ENCODE results near the gene MYT1. TPM values are rescaled to one million over a fixed set of nuclear protein-coding genes. Genes with fewer than 3 reads are reported as not detected.

Gene MYT1
- total RNA-seq, 1 donor from 2014 or later = 0.74 TPM

DNA sequence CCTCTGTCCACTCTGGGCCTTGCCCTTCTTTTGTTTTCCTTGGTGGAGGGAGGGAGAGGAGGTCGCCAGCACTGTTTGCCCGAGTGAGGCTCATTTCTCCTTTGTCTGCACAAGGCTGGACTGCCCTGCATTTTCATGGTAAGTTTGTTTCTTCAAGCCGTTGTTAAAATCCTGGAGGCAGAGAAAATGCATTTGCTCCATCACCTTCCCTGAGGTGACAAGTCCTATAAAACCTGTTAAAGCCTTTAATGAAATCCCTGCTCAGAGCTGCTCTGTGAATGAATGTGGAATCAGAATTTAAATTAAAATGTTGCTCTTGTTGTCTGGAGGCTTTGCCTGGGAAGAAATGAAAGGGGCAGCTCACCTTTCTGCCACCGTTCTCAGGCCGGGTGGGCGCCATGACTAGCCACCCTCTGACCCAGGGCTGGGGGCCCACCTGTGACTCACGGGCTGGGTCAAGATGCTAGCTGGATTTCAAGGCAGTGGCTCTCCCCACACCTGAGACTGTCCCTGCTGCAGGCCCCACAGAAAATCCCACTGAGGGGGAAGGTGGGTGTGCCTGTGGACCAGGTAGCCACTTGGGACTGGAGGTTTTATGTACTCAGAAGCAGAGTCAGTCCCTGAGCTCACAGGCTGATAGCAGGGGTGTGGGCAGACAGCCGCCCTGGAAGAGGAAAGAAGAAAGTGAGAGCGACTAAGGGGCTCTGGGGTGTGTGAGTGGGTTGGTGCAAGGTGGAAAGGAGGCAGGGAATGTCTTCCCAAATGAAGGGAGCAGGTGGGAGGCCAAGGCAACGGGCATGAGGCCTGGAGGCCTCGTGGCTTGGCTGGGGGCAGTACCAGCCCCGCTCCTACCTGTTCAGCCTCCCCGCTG is 24.0 kb upstream of the MYT1 start:
- no peaks in the 10 kb centered on the region for H3K4me1 Mint-ChIP-seq (ENCODE audit: unreplicated experiment)
- H3K27ac Mint-ChIP-seq (ENCODE audit: unreplicated experiment) = no peak overlapping the region
- H3K36me3 Mint-ChIP-seq (ENCODE audit: low read depth, unreplicated experiment) = peaks cover 10% of the 10 kb centered on the region
- H3K4me3 Mint-ChIP-seq (ENCODE audit: unreplicated experiment) = no peak overlapping the region
- DNase-seq (ENCODE audit: low spot score) = no peak
- H3K9me3 Mint-ChIP-seq (ENCODE audit: unreplicated experiment) = no peaks in the 10 kb centered on the region
- H3K27me3 Mint-ChIP-seq (ENCODE audit: unreplicated experiment) = peaks cover 4% of the 10 kb centered on the region
- TF ChIP-seq, protein P1, sequence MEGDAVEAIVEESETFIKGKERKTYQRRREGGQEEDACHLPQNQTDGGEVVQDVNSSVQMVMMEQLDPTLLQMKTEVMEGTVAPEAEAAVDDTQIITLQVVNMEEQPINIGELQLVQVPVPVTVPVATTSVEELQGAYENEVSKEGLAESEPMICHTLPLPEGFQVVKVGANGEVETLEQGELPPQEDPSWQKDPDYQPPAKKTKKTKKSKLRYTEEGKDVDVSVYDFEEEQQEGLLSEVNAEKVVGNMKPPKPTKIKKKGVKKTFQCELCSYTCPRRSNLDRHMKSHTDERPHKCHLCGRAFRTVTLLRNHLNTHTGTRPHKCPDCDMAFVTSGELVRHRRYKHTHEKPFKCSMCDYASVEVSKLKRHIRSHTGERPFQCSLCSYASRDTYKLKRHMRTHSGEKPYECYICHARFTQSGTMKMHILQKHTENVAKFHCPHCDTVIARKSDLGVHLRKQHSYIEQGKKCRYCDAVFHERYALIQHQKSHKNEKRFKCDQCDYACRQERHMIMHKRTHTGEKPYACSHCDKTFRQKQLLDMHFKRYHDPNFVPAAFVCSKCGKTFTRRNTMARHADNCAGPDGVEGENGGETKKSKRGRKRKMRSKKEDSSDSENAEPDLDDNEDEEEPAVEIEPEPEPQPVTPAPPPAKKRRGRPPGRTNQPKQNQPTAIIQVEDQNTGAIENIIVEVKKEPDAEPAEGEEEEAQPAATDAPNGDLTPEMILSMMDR (IDR thresholded peaks at IDR 0.05; ENCODE audit: unreplicated experiment) = no peak

- Mint-ChIP-seq H3K36me3 (ENCODE audit: low read depth, unreplicated experiment) (peaks cover 10% of the 10 kb centered on the region), H3K27ac (ENCODE audit: unreplicated experiment) (no peak overlapping the region), H3K27me3 (ENCODE audit: unreplicated experiment) (peaks cover 3% of the 10 kb centered on the region), H3K9me3 (ENCODE audit: unreplicated experiment) (no peaks in the 10 kb centered on the region), H3K4me1 (ENCODE audit: unreplicated experiment) (no peaks in the 10 kb centered on the region), H3K4me3 (ENCODE audit: unreplicated experiment) (no peak overlapping the region)
- DNase-seq (ENCODE audit: low spot score) = no peak
- TF ChIP-seq, protein P1 (IDR thresholded peaks at IDR 0.05; ENCODE audit: unreplicated experiment) = no peak
These were observed 23.3 kb upstream of the MYT1 start for GRCh38 chr20:64140956-64141355.

DNA sequence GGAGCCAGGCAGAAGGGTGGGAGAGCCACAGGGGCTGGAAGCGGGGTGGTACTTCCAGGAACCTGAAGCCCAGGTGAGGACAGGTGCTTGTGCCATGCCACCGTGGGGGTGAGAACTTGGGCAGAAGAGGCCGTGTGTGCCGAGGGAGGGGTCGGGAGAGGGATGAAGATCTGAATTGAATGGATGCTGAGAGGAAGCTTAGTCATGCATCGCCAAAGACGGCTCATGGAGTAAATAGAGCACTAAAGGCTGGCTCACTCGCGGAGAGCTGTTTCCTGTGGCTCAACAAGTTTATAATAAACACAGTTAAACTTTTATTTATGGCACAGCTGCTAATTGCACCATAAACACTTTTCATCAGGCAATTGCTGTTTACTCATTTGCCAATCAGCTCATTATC is 21.7 kb upstream of the MYT1 start:
- Mint-ChIP-seq H3K36me3 (ENCODE audit: low read depth, unreplicated experiment) (peaks cover 10% of the 10 kb centered on the region), H3K27ac (ENCODE audit: unreplicated experiment) (no peak overlapping the region), H3K4me3 (ENCODE audit: unreplicated experiment) (no peak overlapping the region), H3K4me1 (ENCODE audit: unreplicated experiment) (no peaks in the 10 kb centered on the region), H3K9me3 (ENCODE audit: unreplicated experiment) (no peaks in the 10 kb centered on the region), H3K27me3 (ENCODE audit: unreplicated experiment) (peaks cover 5% of the 10 kb centered on the region)
- DNase-seq (ENCODE audit: low spot score) = no peak
- TF ChIP-seq, protein P1 (IDR thresholded peaks at IDR 0.05; ENCODE audit: unreplicated experiment) = no peak

- no peak overlapping the region for H3K27ac Mint-ChIP-seq (ENCODE audit: unreplicated experiment)
- no peaks in the 10 kb centered on the region for H3K4me1 Mint-ChIP-seq (ENCODE audit: unreplicated experiment)
- peaks cover 10% of the 10 kb centered on the region for H3K36me3 Mint-ChIP-seq (ENCODE audit: low read depth, unreplicated experiment)
- TF ChIP-seq, protein P1 (IDR thresholded peaks at IDR 0.05; ENCODE audit: unreplicated experiment) = no peak
- H3K9me3 Mint-ChIP-seq (ENCODE audit: unreplicated experiment) = no peaks in the 10 kb centered on the region
- peaks cover 5% of the 10 kb centered on the region for H3K27me3 Mint-ChIP-seq (ENCODE audit: unreplicated experiment)
- no peak for DNase-seq (ENCODE audit: low spot score)
- no peak overlapping the region for H3K4me3 Mint-ChIP-seq (ENCODE audit: unreplicated experiment)
These were observed 21.0 kb upstream of the MYT1 start for GRCh38 chr20:64143018-64143801.

All from endothelial cell (in vitro differentiated cells).